ENCODE results near the gene GGA2. TPM values are rescaled to one million over a fixed set of nuclear protein-coding genes. Genes with fewer than 3 reads are reported as not detected.

Gene GGA2
- total RNA-seq, 1 experiment from 2014 or later = 92.7 TPM

- CTCF ChIA-PET = no interaction called here
- Histone ChIP-seq H3K27me3 (replicated peaks; ENCODE audit: control insufficient read depth, insufficient read depth, low read length) (no peaks in the 10 kb centered on the region), H3K9me3 (no peaks in the 10 kb centered on the region), H3K4me1 (peaks cover 11% of the 10 kb centered on the region; the same call in 1 of the 2 replicates), H3K4me3 (ENCODE audit: low read depth, low read length) (no peak overlapping the region), H3K36me3 (ENCODE audit: control insufficient read depth, insufficient read depth, low read length) (peaks cover 3% of the 10 kb centered on the region)
- Mint-ChIP-seq H3K9me3 (ENCODE audit: unreplicated experiment) (no peaks in the 10 kb centered on the region), H3K27me3 (ENCODE audit: insufficient read depth, unreplicated experiment) (no peaks in the 10 kb centered on the region), H3K4me1 (ENCODE audit: low read depth, unreplicated experiment) (peaks cover 10% of the 10 kb centered on the region), H3K27ac (ENCODE audit: unreplicated experiment) (no peak overlapping the region), H3K36me3 (ENCODE audit: insufficient read depth, unreplicated experiment) (peaks cover 75% of the 10 kb centered on the region), H3K4me3 (ENCODE audit: unreplicated experiment) (no peak overlapping the region)
- BruUV-seq (replicated peaks) = no TSS peak
- intact Hi-C loops (cut with micrococcal nuclease; ENCODE audit: unreplicated experiment) = no loop called here
- TF ChIP-seq, protein P1, sequence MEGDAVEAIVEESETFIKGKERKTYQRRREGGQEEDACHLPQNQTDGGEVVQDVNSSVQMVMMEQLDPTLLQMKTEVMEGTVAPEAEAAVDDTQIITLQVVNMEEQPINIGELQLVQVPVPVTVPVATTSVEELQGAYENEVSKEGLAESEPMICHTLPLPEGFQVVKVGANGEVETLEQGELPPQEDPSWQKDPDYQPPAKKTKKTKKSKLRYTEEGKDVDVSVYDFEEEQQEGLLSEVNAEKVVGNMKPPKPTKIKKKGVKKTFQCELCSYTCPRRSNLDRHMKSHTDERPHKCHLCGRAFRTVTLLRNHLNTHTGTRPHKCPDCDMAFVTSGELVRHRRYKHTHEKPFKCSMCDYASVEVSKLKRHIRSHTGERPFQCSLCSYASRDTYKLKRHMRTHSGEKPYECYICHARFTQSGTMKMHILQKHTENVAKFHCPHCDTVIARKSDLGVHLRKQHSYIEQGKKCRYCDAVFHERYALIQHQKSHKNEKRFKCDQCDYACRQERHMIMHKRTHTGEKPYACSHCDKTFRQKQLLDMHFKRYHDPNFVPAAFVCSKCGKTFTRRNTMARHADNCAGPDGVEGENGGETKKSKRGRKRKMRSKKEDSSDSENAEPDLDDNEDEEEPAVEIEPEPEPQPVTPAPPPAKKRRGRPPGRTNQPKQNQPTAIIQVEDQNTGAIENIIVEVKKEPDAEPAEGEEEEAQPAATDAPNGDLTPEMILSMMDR (IDR thresholded peaks at IDR 0.05; ENCODE audit: insufficient read depth in 1 of 2, low read depth in 1 of 2, low read length in 1 of 2, severe bottlenecking in 1 of 2, unreplicated experiment in 1 of 2) = no peak
- no peak for DNase-seq
- POLR2A ChIA-PET = no interaction called here
Observed at GRCh38 chr16:23494188-23494587, 16.1 kb downstream of the GGA2 start.

- TF ChIP-seq, protein P1 (IDR thresholded peaks at IDR 0.05; ENCODE audit: insufficient read depth in 1 of 2, low read depth in 1 of 2, low read length in 1 of 2, severe bottlenecking in 1 of 2, unreplicated experiment in 1 of 2) = no peak
- peaks cover 3% of the 10 kb centered on the region for H3K36me3 ChIP-seq (ENCODE audit: control insufficient read depth, insufficient read depth, low read length)
- DNase-seq = no peak
- H3K27me3 ChIP-seq (replicated peaks; ENCODE audit: control insufficient read depth, insufficient read depth, low read length) = no peaks in the 10 kb centered on the region
- Mint-ChIP-seq H3K4me1 (ENCODE audit: low read depth, unreplicated experiment) (no peaks in the 10 kb centered on the region), H3K27me3 (ENCODE audit: insufficient read depth, unreplicated experiment) (no peaks in the 10 kb centered on the region), H3K4me3 (ENCODE audit: unreplicated experiment) (no peak overlapping the region), H3K27ac (ENCODE audit: unreplicated experiment) (no peak overlapping the region), H3K9me3 (ENCODE audit: unreplicated experiment) (no peaks in the 10 kb centered on the region), H3K36me3 (ENCODE audit: insufficient read depth, unreplicated experiment) (peaks cover 61% of the 10 kb centered on the region)
- H3K9me3 ChIP-seq = no peaks in the 10 kb centered on the region
- ChIA-PET CTCF (interaction anchor here (0.7 kb wide), 1 partner anchor 13 kb away, joined by 6 read pairs; no protein-coding TSS in a partner anchor), POLR2A (no interaction called here)
- intact Hi-C loops (cut with micrococcal nuclease; ENCODE audit: unreplicated experiment) = no loop called here
- no peak overlapping the region for H3K4me3 ChIP-seq (ENCODE audit: low read depth, low read length)
- BruUV-seq (replicated peaks) = no TSS peak
- H3K4me1 ChIP-seq = peaks cover 5% of the 10 kb centered on the region; the same call in 1 of the 2 replicates
Observed at GRCh38 chr16:23491490-23492391, 18.6 kb downstream of the GGA2 start.

DNA sequence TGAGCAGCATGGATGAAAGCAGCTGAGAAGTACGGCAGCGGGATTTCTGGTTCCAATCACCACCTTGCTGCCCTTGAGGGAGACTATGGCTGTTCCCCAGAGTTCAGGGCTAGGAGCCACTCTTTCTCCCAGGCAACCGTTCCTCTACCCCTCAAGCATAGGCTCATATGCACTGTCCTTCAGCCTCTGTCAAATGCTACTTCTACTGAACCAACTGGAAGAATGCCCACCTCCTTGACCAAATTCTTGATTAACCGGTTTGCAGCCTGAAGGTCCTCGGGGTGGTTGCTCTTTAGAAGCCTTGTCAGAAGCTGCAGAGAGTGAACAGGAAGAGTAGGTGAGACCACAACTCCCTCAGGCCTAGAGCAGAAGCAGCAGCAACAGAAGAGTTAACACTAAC is 23.8 kb downstream of the GGA2 start:
- no peaks in the 10 kb centered on the region for H3K4me1 Mint-ChIP-seq (ENCODE audit: low read depth, unreplicated experiment)
- no peaks in the 10 kb centered on the region for H3K27me3 Mint-ChIP-seq (ENCODE audit: insufficient read depth, unreplicated experiment)
- no peaks in the 10 kb centered on the region for H3K9me3 Mint-ChIP-seq (ENCODE audit: unreplicated experiment)
- no peak overlapping the region for H3K4me3 ChIP-seq (ENCODE audit: low read depth, low read length)
- no peaks in the 10 kb centered on the region for H3K4me1 ChIP-seq
- no peaks in the 10 kb centered on the region for H3K27me3 ChIP-seq (replicated peaks; ENCODE audit: control insufficient read depth, insufficient read depth, low read length)
- TF ChIP-seq, protein P1 (IDR thresholded peaks at IDR 0.05; ENCODE audit: insufficient read depth in 1 of 2, low read depth in 1 of 2, low read length in 1 of 2, severe bottlenecking in 1 of 2, unreplicated experiment in 1 of 2) = no peak
- ChIA-PET CTCF (no interaction called here), POLR2A (no interaction called here)
- intact Hi-C loops (cut with micrococcal nuclease; ENCODE audit: unreplicated experiment) = no loop called here
- peaks cover 66% of the 10 kb centered on the region for H3K36me3 Mint-ChIP-seq (ENCODE audit: insufficient read depth, unreplicated experiment)
- peaks cover 4% of the 10 kb centered on the region for H3K36me3 ChIP-seq (ENCODE audit: control insufficient read depth, insufficient read depth, low read length)
- no peak overlapping the region for H3K27ac Mint-ChIP-seq (ENCODE audit: unreplicated experiment)
- no peaks in the 10 kb centered on the region for H3K9me3 ChIP-seq
- DNase-seq = no peak
- no TSS peak for BruUV-seq (replicated peaks)
- H3K4me3 Mint-ChIP-seq (ENCODE audit: unreplicated experiment) = no peak overlapping the region
